Keratinocyte (primary cell): Measurements from ENCODE around the gene DDR2. TPM values are rescaled to one million over a fixed set of nuclear protein-coding genes. Genes with fewer than 3 reads are reported as not detected.

Experiments
- DNase-seq: peaks from one replicate; pipeline ENCODE4 v3.0.0-alpha.2; 2011; ENCODE audit warnings: low read depth, missing footprints, low spot score
- FAIRE-seq: peaks from 2 replicates; lab custom pipeline; 2011; peaks lifted over from hg19 to GRCh38; lab: Jason Lieb, UNC
- H2AFZ ChIP-seq: 2 replicates; pipeline ENCODE4 v1.6.0; 2012; ENCODE audit warnings: low read length, control low read depth, inconsistent platforms; ENCODE audit not compliant: control insufficient read depth
- H3K27ac ChIP-seq: 2 replicates; pipeline ENCODE4 v1.5.1; 2011; ENCODE audit warnings: low read length; ENCODE audit not compliant: control insufficient read depth, insufficient read depth
- H3K27me3 ChIP-seq: 3 replicates; pipeline ENCODE4 v1.6.0; 2011; ENCODE audit warnings: low read length; ENCODE audit not compliant: control insufficient read depth, insufficient read depth; ENCODE audit errors: extremely low read depth
- H3K36me3 ChIP-seq, 2 experiments: 2 replicates in 1 of 2; 3 replicates in 1 of 2; pipeline ENCODE4 v1.5.1; 2011; ENCODE audit warnings: low read length in 2 of 2, mild to moderate bottlenecking in 1 of 2; ENCODE audit not compliant: control insufficient read depth in 2 of 2, insufficient read depth in 2 of 2; ENCODE audit errors: extremely low read depth in 1 of 2
- H3K4me1 ChIP-seq: 3 replicates; pipeline ENCODE4 v1.5.1; 2011; ENCODE audit warnings: low read length; ENCODE audit not compliant: control insufficient read depth, insufficient read depth; ENCODE audit errors: extremely low read depth
- H3K4me2 ChIP-seq: 3 replicates; pipeline ENCODE4 v1.6.0; 2011; ENCODE audit warnings: low read depth, low read length; ENCODE audit not compliant: control insufficient read depth, insufficient read depth; ENCODE audit errors: extremely low read depth
- H3K4me3 ChIP-seq, 3 experiments: fragments of 200-600 bp in 1 of 3; sonication (generic) in 1 of 3; 2 replicates in 2 of 3; 3 replicates in 1 of 3; pipeline ENCODE4 v1.5.1; 2011 to 2016; ENCODE audit warnings: low read length in 3 of 3, mild to moderate bottlenecking in 3 of 3, control low read depth in 2 of 3, inconsistent platforms in 1 of 3, low read depth in 1 of 3, mixed read lengths in 1 of 3, mixed run types in 1 of 3, moderate library complexity in 1 of 3; ENCODE audit not compliant: control insufficient read depth in 2 of 3, insufficient read depth in 2 of 3; ENCODE audit errors: extremely low read depth in 1 of 3
- H3K79me2 ChIP-seq: 2 replicates; pipeline ENCODE4 v1.6.0; 2012; ENCODE audit warnings: low read length; ENCODE audit not compliant: control insufficient read depth, insufficient read depth
- H3K9ac ChIP-seq: 3 replicates; pipeline ENCODE4 v1.6.0; 2011; ENCODE audit warnings: low read length; ENCODE audit not compliant: control insufficient read depth, insufficient read depth; ENCODE audit errors: extremely low read depth
- H3K9me1 ChIP-seq: 3 replicates; pipeline ENCODE4 v1.6.0; 2011; ENCODE audit warnings: low read length; ENCODE audit not compliant: control insufficient read depth, insufficient read depth; ENCODE audit errors: extremely low read depth
- H3K9me3 ChIP-seq: 2 replicates; pipeline ENCODE4 v1.5.1; 2012; ENCODE audit warnings: low read depth, low read length; ENCODE audit not compliant: control insufficient read depth
- H4K20me1 ChIP-seq: 3 replicates; pipeline ENCODE4 v1.6.0; 2011; ENCODE audit warnings: low read length; ENCODE audit not compliant: control insufficient read depth, insufficient read depth; ENCODE audit errors: extremely low read depth
- EZH2 ChIP-seq: IDR thresholded peaks from one replicate; pipeline ENCODE4 v1.6.1; 2012; ENCODE audit warnings: inconsistent platforms, mild to moderate bottlenecking, low read length, moderate library complexity
- dilution Hi-C: fragments of 300-500 bp; cut with MboI; formaldehyde crosslinking; loops from one replicate; pipeline ENCODE4 v1.7.0; 2020; ENCODE audit warnings: low sequenced_read_pairs; ENCODE audit not compliant: extremely low pct_ligation_motif_present
- polyA plus RNA-seq, 5 experiments: library from polyadenylated mRNA; depleted of rRNA in 3 of 5; stranded (reverse) in 3 of 5; stranded (forward) in 1 of 5; unstranded in 1 of 5; fragments of >200 nt; gene quantifications; 1 replicate in 1 of 5; 2 replicates in 3 of 5; 3 replicates in 1 of 5; pipeline versions ENCODE4 v1.2.1 to v1.2.3, GENCODE V29; 2011 to 2012; ENCODE audit warnings: missing spikeins in 2 of 5, low read depth in 1 of 5, low replicate concordance in 1 of 5
- TF ChIP-seq, protein P1 (sequence below), 3 experiments: IDR thresholded peaks in 1 of 3; conservative IDR thresholded peaks in 1 of 3; optimal IDR thresholded peaks in 1 of 3; 2 replicates in 2 of 3; 3 replicates in 1 of 3; pipeline versions ENCODE3 to v1.5.1; 2011; ENCODE audit warnings: low read length in 3 of 3, mild to moderate bottlenecking in 3 of 3, moderate library complexity in 2 of 3, control low read depth in 1 of 3, inconsistent platforms in 1 of 3; ENCODE audit not compliant: insufficient read depth in 2 of 3; ENCODE audit errors: extremely low read depth in 1 of 3

The DDR2 gene
- polyA plus RNA-seq, 1 donor (not counting 4 experiments of a cell fraction or from before 2014, with no cell fraction given), result 0.39 TPM

- Histone ChIP-seq H4K20me1 (no peaks in the 10 kb centered on the region), H3K9ac (no peak overlapping the region), H3K27me3 (no peaks in the 10 kb centered on the region), H3K4me2 (no peak overlapping the region), H3K9me3 (peaks cover 3% of the 10 kb centered on the region), H3K36me3 (peaks cover 0 to 2% of the 10 kb centered on the region in 2 experiments), H2AFZ (no peak overlapping the region), H3K4me1 (no peaks in the 10 kb centered on the region), H3K9me1 (no peaks in the 10 kb centered on the region), H3K27ac (no peak overlapping the region), H3K79me2 (no peaks in the 10 kb centered on the region), H3K4me3 (no peak overlapping the region)
- TF ChIP-seq, protein P1, sequence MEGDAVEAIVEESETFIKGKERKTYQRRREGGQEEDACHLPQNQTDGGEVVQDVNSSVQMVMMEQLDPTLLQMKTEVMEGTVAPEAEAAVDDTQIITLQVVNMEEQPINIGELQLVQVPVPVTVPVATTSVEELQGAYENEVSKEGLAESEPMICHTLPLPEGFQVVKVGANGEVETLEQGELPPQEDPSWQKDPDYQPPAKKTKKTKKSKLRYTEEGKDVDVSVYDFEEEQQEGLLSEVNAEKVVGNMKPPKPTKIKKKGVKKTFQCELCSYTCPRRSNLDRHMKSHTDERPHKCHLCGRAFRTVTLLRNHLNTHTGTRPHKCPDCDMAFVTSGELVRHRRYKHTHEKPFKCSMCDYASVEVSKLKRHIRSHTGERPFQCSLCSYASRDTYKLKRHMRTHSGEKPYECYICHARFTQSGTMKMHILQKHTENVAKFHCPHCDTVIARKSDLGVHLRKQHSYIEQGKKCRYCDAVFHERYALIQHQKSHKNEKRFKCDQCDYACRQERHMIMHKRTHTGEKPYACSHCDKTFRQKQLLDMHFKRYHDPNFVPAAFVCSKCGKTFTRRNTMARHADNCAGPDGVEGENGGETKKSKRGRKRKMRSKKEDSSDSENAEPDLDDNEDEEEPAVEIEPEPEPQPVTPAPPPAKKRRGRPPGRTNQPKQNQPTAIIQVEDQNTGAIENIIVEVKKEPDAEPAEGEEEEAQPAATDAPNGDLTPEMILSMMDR (optimal IDR thresholded peaks at IDR 0.05 in 1 of 3, IDR thresholded peaks at IDR 0.05 in 1 of 3, conservative IDR thresholded peaks at IDR 0.05 in 1 of 3; ENCODE audit: extremely low read depth in 1 of 3, insufficient read depth in 2 of 3, low read length in 3 of 3), result no peak
- TF ChIP-seq EZH2, result no peak
- FAIRE-seq (no peak), DNase-seq (no peak)
- dilution Hi-C loops, result no loop called here
Measured at GRCh38 chr1:162612606-162613400, 19.5 kb upstream of the DDR2 start.

DNA sequence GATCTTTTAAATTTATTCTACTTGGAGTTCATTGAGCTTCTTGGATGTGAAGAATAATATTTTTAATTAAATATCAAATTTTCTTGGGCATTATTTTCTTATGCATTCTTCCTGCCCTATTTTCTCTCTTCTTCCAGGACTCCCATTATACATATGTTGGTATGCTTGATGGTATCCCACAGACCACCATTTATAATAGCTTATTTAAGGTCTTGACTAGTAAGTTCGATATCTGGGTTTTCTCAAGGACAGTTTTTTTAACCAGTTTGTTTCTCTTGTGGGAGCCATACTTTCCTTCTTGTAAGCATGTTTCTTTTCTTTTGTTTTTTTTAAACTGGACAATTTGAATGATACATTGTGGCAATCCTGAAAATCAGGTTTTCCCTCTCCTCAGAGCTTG is 15.4 kb upstream of the DDR2 start:
- Histone ChIP-seq H3K27ac (no peak overlapping the region), H3K4me2 (no peak overlapping the region), H3K79me2 (no peaks in the 10 kb centered on the region), H4K20me1 (no peaks in the 10 kb centered on the region), H3K27me3 (no peaks in the 10 kb centered on the region), H3K9me3 (peaks cover 3% of the 10 kb centered on the region), H3K4me1 (no peaks in the 10 kb centered on the region), H3K9me1 (no peaks in the 10 kb centered on the region), H3K36me3 (no peaks in the 10 kb centered on the region), H3K4me3 (no peak overlapping the region), H2AFZ (no peak overlapping the region), H3K9ac (no peak overlapping the region)
- TF ChIP-seq EZH2, result no peak
- TF ChIP-seq, protein P1 (optimal IDR thresholded peaks at IDR 0.05 in 1 of 3, IDR thresholded peaks at IDR 0.05 in 1 of 3, conservative IDR thresholded peaks at IDR 0.05 in 1 of 3; ENCODE audit: extremely low read depth in 1 of 3, insufficient read depth in 2 of 3, low read length in 3 of 3), result no peak
- FAIRE-seq, result no peak
- no peak for DNase-seq
- dilution Hi-C loops, result no loop called here
